Activated CD4-positive, alpha-beta T cell treated with anti-CD3 and anti-CD28 coated beads, Interleukin-2, amount 10 ng/mL, durations not matched to agents 7 days and 5 days (primary cell): ENCODE measurements around the gene ALPK3. TPM values are rescaled to one million over a fixed set of nuclear protein-coding genes. Genes with fewer than 3 reads are reported as not detected.
"Not testable (repeated sequence)": the region's sequence is repeated elsewhere in the genome, so short reads cannot be mapped to it uniquely, and the experiment has no call there.

Experiments used
- CTCF ChIA-PET: fragments of 350-600 bp; sonication (Branson Sonifier 250); formaldehyde crosslinking; loops from one replicate; lab custom pipeline; 2021; ENCODE audit warnings: antibody characterized with exemption; lab: Charles Lee
- POLR2A ChIA-PET: fragments of 350-600 bp; sonication (Branson Sonifier 250); formaldehyde crosslinking; loops from one replicate; lab custom pipeline; 2021; ENCODE audit warnings: antibody characterized with exemption; lab: Charles Lee
- DNase-seq: peaks from one replicate; pipeline ENCODE4 v3.0.0-alpha.2; 2020
- H3K27ac Mint-ChIP-seq: one replicate; pipeline ENCODE4 v1.8.0; 2021; ENCODE audit warnings: mild to moderate bottlenecking, moderate library complexity, mixed read lengths
- H3K27me3 Mint-ChIP-seq: one replicate; pipeline ENCODE4 v1.8.0; 2021; ENCODE audit warnings: mixed read lengths
- H3K36me3 Mint-ChIP-seq: one replicate; pipeline ENCODE4 v1.8.0; 2021; ENCODE audit warnings: low read depth, mixed read lengths
- H3K4me1 Mint-ChIP-seq: one replicate; pipeline ENCODE4 v1.8.0; 2021; ENCODE audit warnings: mixed read lengths
- H3K4me3 Mint-ChIP-seq: one replicate; pipeline ENCODE4 v1.8.0; 2021; ENCODE audit warnings: mild to moderate bottlenecking, moderate library complexity, mixed read lengths
- H3K9me3 Mint-ChIP-seq: one replicate; pipeline ENCODE4 v1.8.0; 2021; ENCODE audit warnings: mixed read lengths
- total RNA-seq, 2 experiments: library from RNA; stranded (reverse); gene quantifications; one replicate each; pipeline ENCODE4 v1.2.3, GENCODE V29; 2021

Gene ALPK3
- total RNA-seq, 2 experiments from 2014 or later = 0.15 to 0.27 TPM

GRCh38 chr15:84874981-84875699 lies 58.0 kb downstream of the ALPK3 start:
- Mint-ChIP-seq H3K27ac (no peak overlapping the region), H3K36me3 (no peaks in the 10 kb centered on the region), H3K4me1 (peaks cover 3% of the 10 kb centered on the region), H3K9me3 (no peaks in the 10 kb centered on the region), H3K4me3 (no peak overlapping the region), H3K27me3 (peaks cover 2% of the 10 kb centered on the region)
- DNase-seq = no peak
- ChIA-PET CTCF (interaction anchor here (1.1 kb wide), 1 partner anchor 30 kb away, joined by 3 read pairs; no protein-coding TSS in a partner anchor), POLR2A (no interaction called here)

- peaks cover 2% of the 10 kb centered on the region for H3K27me3 Mint-ChIP-seq
- POLR2A ChIA-PET = interaction anchor here (0.6 kb wide), 1 partner anchor 229 kb away, joined by 7 read pairs; no protein-coding TSS in a partner anchor
- no peak overlapping the region for H3K27ac Mint-ChIP-seq
- H3K9me3 Mint-ChIP-seq = no peaks in the 10 kb centered on the region
- no peak overlapping the region for H3K4me3 Mint-ChIP-seq
- H3K36me3 Mint-ChIP-seq = no peaks in the 10 kb centered on the region
- CTCF ChIA-PET = interaction anchor here (0.7 to 1.6 kb wide), 2 partner anchors 10 to 277 kb away, joined by 4 to 7 read pairs; no protein-coding TSS in a partner anchor
- DNase-seq = no peak
- H3K4me1 Mint-ChIP-seq = peaks cover 3% of the 10 kb centered on the region
Measured at GRCh38 chr15:84876269-84876668, 59.1 kb downstream of the ALPK3 start.

DNA sequence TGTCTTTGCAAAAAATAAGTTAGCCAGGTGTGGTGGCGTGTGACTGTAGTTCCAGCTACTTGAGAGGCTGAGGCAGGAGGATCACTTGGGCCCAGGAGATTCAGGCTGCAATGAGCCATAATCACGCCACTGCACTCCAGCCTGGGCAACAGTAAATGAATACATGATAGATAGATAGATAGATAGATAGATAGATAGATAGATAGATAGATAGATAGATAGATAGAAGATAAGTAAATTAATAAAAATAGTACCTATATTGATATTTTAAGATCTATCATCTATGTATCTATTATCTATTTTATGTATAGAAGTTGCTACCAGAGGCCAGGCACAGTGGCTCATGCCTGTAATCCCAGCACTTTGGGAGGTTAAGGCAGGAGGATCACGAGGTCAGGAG lies 60.5 kb downstream of the ALPK3 start:
- H3K4me1 Mint-ChIP-seq, DNase-seq, H3K9me3 Mint-ChIP-seq, H3K4me3 Mint-ChIP-seq, H3K36me3 Mint-ChIP-seq, H3K27ac Mint-ChIP-seq, POLR2A ChIA-PET, H3K27me3 Mint-ChIP-seq: not testable (repeated sequence)
- CTCF ChIA-PET = interaction anchor here (0.7 to 1.4 kb wide), 8 partner anchors 8 to 303 kb away, joined by 3 to 6 read pairs (median 3); no protein-coding TSS in a partner anchor

GRCh38 chr15:84878504-84878903 lies 61.3 kb downstream of the ALPK3 start:
- DNase-seq = peak; percentile 68
- no peaks in the 10 kb centered on the region for H3K36me3 Mint-ChIP-seq
- H3K4me3 Mint-ChIP-seq = no peak overlapping the region
- no peak overlapping the region for H3K27ac Mint-ChIP-seq
- peaks cover 2% of the 10 kb centered on the region for H3K27me3 Mint-ChIP-seq
- peaks cover 3% of the 10 kb centered on the region for H3K4me1 Mint-ChIP-seq
- ChIA-PET POLR2A (no interaction called here), CTCF (interaction anchor here (0.5 to 1.4 kb wide), 12 partner anchors 9 to 307 kb away, joined by 3 to 6 read pairs (median 3); no protein-coding TSS in a partner anchor)
- no peaks in the 10 kb centered on the region for H3K9me3 Mint-ChIP-seq

GRCh38 chr15:84879088-84879780 lies 62.1 kb downstream of the ALPK3 start:
- DNase-seq = no peak
- Mint-ChIP-seq H3K27ac (no peak overlapping the region), H3K9me3 (no peaks in the 10 kb centered on the region), H3K27me3 (no peaks in the 10 kb centered on the region), H3K4me1 (peaks cover 3% of the 10 kb centered on the region), H3K36me3 (no peaks in the 10 kb centered on the region), H3K4me3 (no peak overlapping the region)
- ChIA-PET CTCF (interaction anchor here (0.7 to 1.4 kb wide), 5 partner anchors 9 to 305 kb away, joined by 3 to 6 read pairs (median 3); no protein-coding TSS in a partner anchor), POLR2A (no interaction called here)

- Mint-ChIP-seq H3K4me1 (peaks cover 3% of the 10 kb centered on the region), H3K36me3 (no peaks in the 10 kb centered on the region), H3K9me3 (no peaks in the 10 kb centered on the region), H3K27me3 (no peaks in the 10 kb centered on the region), H3K4me3 (no peak overlapping the region), H3K27ac (no peak overlapping the region)
- DNase-seq = no peak
- POLR2A ChIA-PET = no interaction called here
- CTCF ChIA-PET = no interaction called here
Measured at GRCh38 chr15:84880007-84880406, 62.9 kb downstream of the ALPK3 start.

- Mint-ChIP-seq H3K27ac (no peak overlapping the region), H3K9me3 (no peaks in the 10 kb centered on the region), H3K36me3 (no peaks in the 10 kb centered on the region), H3K27me3 (no peaks in the 10 kb centered on the region), H3K4me3 (no peak overlapping the region), H3K4me1 (peaks cover 3% of the 10 kb centered on the region)
- CTCF ChIA-PET = interaction anchor here (0.6 to 1.5 kb wide), 3 partner anchors 16 to 310 kb away, joined by 3 to 4 read pairs (median 3); no protein-coding TSS in a partner anchor
- DNase-seq = no peak
- POLR2A ChIA-PET = no interaction called here
Measured at GRCh38 chr15:84880822-84881519, 63.8 kb downstream of the ALPK3 start.

DNA sequence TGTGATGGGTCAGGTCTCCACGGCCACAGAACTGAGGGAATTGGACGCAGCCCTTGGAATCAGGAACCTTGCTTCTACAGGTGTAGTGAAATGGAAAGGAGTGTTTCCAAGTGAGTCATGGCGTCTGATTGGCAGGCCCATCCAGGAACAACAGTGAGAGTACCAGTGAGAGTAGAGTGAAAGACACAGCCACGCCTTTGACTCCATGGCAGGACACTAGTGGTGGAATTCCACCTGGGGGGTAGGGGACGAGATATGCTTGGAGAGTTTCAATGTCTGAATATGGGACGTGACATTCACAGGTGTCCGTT lies 64.3 kb downstream of the ALPK3 start:
- H3K27me3 Mint-ChIP-seq = no peaks in the 10 kb centered on the region
- H3K36me3 Mint-ChIP-seq = no peaks in the 10 kb centered on the region
- H3K4me3 Mint-ChIP-seq = no peak overlapping the region
- H3K27ac Mint-ChIP-seq = no peak overlapping the region
- POLR2A ChIA-PET = no interaction called here
- no peak for DNase-seq
- CTCF ChIA-PET = interaction anchor here (1.4 to 1.5 kb wide), 2 partner anchors 47 to 311 kb away, joined by 3 to 4 read pairs; no protein-coding TSS in a partner anchor
- H3K4me1 Mint-ChIP-seq = peaks cover 3% of the 10 kb centered on the region
- H3K9me3 Mint-ChIP-seq = no peaks in the 10 kb centered on the region

- no peak overlapping the region for H3K4me3 Mint-ChIP-seq
- no peaks in the 10 kb centered on the region for H3K27me3 Mint-ChIP-seq
- no peaks in the 10 kb centered on the region for H3K9me3 Mint-ChIP-seq
- H3K4me1 Mint-ChIP-seq = no peaks in the 10 kb centered on the region
- ChIA-PET CTCF (interaction anchor here (1.1 kb wide), 2 partner anchors 43 to 312 kb away, joined by 3 read pairs; no protein-coding TSS in a partner anchor), POLR2A (no interaction called here)
- no peak overlapping the region for H3K27ac Mint-ChIP-seq
- DNase-seq = no peak
- no peaks in the 10 kb centered on the region for H3K36me3 Mint-ChIP-seq
Measured at GRCh38 chr15:84883466-84883865, 66.3 kb downstream of the ALPK3 start.

DNA sequence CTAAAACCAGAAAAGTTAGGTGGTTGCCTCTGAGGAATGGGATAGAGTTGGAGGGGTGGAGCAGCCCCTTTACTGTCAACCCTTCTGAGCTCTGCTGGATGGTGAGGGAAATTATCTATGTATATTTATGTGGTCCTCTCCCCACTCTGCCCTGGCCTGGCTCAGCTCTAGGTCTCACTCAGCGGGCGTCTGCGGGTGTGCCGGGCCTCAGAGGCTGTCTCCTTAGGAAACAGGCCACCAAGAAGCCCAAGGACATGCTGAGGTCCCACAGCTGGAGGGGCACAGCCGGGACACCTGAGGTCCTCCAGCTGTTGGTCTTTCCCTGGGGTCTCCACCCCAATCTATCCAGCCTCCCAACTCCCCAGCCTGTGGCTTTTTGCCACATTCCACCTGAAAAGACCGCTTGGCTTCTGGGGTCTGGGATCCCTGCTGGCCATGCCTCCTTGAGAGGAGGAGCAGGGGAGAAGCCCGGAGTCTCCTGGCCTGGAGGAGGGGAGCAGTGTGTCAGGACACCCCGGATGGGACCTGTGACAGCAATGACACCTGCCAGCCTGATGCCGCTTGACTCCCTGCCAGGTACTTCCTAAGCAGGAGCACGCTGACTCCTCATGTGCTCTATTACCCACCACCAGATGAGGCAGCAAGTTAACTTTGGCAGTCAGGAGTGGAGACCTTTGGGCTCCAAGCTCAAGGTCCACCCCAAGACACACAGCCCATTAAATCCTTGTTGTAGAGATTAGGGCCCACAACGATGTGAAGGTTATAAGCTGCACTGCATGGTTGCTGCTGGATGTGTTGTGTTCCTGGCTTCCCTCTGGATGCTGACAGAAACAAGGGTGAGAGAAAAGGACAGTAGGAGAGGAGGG lies 67.0 kb downstream of the ALPK3 start, which contains the start of gene SLC28A1:
Gene SLC28A1, plus strand, starts transcription at position 747 of the 866 bp plus-strand sequence. CDS start 3,099 bp downstream, outside the sequence.
- Mint-ChIP-seq H3K27ac (no peak within 1 kb of the TSS), H3K9me3 (no peaks in the 10 kb centered on the region), H3K36me3 (no peaks in the 10 kb centered on the region), H3K4me3 (no peak within 1 kb of the TSS), H3K4me1 (no peaks in the 10 kb centered on the region), H3K27me3 (no peaks in the 10 kb centered on the region)
- no peak for DNase-seq
- CTCF ChIA-PET = interaction anchor here (1.1 kb wide), 2 partner anchors 44 to 312 kb away, joined by 3 read pairs; no protein-coding TSS in a partner anchor
- POLR2A ChIA-PET = no interaction called here

- H3K4me1 Mint-ChIP-seq = no peaks in the 10 kb centered on the region
- H3K9me3 Mint-ChIP-seq = no peaks in the 10 kb centered on the region
- CTCF ChIA-PET = no interaction called here
- H3K4me3 Mint-ChIP-seq = no peak overlapping the region
- H3K27ac Mint-ChIP-seq = no peak overlapping the region
- H3K36me3 Mint-ChIP-seq = no peaks in the 10 kb centered on the region
- DNase-seq = no peak
- no peaks in the 10 kb centered on the region for H3K27me3 Mint-ChIP-seq
- POLR2A ChIA-PET = no interaction called here
Measured at GRCh38 chr15:84885801-84886200, 68.6 kb downstream of the ALPK3 start.
